SW480 (cell line): ENCODE measurements around the gene ADGRV1.

ENCODE experiments used
- DNase-seq: peaks from one replicate; pipeline ENCODE4 v3.0.0-alpha.2; 2016; ENCODE audit warnings: low spot score

ADGRV1 gene

DNA sequence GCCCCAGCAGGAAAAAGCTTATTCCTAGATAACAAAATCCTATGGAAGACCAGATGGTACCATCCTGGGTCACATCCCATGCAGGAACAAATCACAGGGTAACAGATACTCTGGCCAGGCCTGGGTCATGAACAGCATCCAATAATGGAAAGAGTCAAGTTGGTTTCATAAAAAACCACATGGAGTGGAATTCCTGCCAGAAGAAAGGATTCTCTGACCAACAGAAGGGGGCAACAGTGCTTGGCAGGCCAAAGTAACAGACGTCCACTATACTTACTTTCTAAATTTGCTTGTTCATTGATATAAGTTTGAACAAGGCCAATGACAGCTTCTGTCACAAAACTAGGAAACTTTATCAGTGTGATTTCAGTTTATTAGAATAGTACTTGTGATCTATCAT lies 551.0 kb downstream of the ADGRV1 start:
- no peak for DNase-seq

GRCh38 chr5:91110686-91111085 lies 552.1 kb downstream of the ADGRV1 start:
- no peak for DNase-seq

DNA sequence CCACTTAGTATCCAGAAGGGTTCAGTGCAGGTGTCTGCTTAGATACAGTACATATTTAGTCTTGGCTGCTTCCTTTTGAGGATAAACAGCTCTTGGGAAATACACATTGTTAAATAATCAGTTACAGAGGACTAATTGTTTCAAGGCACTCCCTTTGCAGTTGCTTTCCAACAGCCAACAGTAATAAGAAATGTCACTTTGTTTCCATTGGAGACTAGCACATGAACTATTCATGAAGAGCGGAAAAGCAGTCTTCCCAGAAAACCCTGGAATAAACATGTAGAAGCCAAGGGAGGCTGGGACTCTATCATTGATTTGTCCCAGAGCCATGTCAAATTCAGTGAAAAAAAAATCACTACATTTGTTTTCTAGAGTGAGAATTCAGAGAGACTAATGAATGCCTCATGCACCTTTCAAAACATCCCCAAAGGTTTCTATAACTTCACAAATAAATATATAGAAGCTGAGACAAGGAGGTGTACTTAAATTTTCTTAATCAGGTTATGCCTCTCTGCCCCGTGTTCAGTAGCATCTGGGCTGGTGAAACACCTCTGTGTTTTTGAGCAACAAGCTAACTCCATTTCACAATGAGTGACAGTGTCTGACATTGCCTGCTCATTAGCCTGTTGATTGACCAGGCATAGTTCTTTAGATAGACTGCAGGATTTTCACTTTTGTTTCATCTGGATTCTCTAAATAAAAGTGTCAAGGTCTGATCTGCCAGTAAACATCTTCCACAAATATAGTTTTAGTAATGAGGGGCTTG lies 553.1 kb downstream of the ADGRV1 start:
- DNase-seq = no peak

- DNase-seq = no peak
Observed at GRCh38 chr5:91114658-91115057, 556.1 kb downstream of the ADGRV1 start.

DNA sequence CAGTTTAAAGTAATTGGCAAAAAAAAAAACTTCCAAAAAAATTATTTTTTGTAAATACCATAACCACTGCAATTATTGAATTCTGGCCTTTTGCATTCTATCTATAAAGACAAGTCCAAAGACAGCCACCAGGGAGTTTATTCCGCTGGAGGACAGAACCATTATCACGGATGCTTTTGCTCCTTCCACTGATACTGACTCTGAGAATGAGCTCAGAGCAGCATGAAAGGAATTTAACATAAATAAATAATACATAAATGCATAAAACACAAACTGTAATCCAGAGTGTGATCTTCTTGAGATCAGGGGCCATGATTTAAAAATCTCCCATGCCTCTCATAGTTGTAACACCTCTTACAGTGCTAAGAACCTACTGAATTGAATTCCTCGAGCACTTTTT lies 559.8 kb downstream of the ADGRV1 start:
- no peak for DNase-seq

- DNase-seq = no peak
Observed at GRCh38 chr5:91118796-91119195, 560.2 kb downstream of the ADGRV1 start.

- no peak for DNase-seq
Observed at GRCh38 chr5:91119217-91119616, 560.6 kb downstream of the ADGRV1 start.

- DNase-seq = no peak
Observed at GRCh38 chr5:91119981-91120850, 561.6 kb downstream of the ADGRV1 start.

DNA sequence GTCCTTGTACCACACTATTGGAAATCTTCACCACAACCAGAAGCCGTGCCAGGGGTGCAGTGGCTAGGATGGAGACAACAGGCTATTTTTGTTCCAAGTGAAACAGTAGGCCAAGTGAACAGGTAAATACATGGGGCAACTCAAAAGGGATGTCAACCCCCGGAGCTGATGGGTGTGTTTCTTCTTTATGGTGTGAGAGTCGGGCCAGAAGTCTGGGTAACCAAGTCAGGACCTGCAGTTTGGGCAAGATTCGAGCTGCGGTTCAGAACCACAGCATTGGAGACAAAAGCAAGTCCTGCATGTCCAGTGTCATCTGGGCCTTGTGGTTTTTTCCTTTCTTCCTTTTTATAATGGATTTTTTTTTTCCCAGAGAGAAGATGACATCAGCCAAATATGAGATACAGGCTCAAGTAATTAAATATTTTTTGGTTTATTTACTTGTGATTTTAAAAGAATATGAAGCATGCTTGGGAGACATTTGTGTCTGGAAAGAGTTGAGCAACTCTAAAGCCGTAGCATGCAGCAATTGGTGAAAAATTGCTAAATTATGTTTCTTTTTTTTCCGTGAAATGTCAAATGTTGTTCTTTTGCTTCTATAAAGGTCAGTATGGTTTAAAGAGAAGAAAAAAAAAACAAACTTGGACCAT lies 562.9 kb downstream of the ADGRV1 start:
- no peak for DNase-seq

- DNase-seq = no peak
Observed at GRCh38 chr5:91122651-91123050, 564.1 kb downstream of the ADGRV1 start.

DNA sequence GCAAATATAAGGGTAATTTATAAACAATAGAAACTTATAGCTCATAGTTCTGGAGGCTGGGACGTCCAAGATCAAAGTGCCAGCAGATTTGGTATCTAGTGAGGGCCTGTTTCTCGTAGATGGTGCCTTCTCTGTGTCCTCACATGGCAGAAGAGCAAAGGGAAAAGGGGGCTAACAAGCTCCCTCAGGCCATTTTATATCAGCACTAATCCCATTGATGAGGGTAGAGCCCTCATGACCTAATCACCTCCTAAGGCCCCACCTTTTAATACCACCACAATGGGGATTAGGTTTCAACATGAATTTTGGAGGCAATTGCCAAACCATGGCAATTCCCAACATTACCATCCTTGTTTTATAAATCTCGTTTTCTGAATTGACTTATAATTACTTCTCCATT lies 564.7 kb downstream of the ADGRV1 start:
- no peak for DNase-seq

DNA sequence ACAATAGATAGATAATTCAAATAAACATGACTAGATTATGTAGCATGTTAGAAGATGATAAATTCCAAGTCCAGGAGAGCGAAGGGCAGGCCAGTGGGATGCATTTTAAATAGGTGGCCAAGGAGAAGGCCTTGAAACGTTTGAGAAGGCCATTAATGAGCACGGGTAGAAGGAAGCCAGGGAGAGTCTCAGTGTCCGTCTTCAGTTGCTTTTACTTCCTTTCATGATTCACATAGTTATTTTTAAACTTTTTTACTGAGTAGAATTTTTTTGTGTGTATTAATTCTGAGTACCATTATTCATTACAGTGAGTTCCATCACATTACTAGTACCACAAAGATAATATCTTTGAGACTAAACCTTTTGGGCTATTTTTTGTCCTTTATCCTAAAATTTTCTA lies 565.3 kb downstream of the ADGRV1 start:
- no peak for DNase-seq

GRCh38 chr5:91125916-91126315 lies 567.3 kb downstream of the ADGRV1 start:
- no peak for DNase-seq

DNA sequence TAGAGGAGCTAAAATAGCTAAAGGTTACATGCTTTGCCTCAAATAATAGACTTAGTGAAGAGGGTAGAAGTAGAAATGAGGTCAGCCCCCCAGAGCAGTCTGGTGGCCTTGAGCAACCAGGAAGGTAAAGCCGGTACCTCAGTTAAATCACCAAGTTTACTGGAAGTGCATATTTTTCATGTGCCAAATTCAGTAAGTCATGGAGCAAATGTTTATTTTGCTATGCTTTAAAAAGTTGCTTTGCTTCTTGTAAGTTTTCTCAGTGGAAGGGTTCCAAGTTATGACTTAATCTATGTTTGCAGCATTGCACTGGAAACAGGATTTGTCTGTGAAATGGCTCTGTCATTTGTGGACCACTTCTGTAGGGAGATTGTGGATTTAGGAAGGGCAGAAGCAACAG lies 567.9 kb downstream of the ADGRV1 start:
- no peak for DNase-seq

GRCh38 chr5:91126888-91127287 lies 568.3 kb downstream of the ADGRV1 start:
- no peak for DNase-seq

DNA sequence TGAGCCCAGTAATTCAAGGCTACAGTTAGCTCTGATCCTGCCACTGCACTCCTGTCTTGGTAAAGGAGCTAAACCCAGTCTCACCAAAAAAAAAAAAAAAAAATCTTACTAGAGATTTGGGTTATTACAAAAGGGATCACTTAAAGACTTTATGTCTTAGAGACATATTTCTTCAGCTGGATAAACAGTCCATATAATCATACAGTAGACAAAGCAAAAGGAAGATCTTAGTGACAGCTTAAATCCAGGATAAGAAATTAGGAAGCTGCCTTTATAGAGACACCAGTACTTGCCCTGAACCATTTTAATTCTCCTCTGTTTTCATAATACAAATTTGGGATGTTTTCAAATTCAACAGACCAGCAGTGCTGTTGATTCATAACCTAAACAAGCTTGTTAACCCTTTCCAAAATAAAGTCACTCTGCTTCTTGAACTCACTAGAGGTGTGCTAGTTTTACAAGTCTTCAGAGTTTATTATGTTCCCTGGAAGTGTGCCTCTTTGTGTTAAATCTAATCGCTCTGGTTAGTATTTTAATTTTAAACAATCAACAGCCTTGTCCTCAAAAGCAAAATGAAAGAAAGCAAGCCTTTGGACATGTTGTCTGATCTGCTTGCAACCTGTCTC lies 569.0 kb downstream of the ADGRV1 start:
- no peak for DNase-seq

DNA sequence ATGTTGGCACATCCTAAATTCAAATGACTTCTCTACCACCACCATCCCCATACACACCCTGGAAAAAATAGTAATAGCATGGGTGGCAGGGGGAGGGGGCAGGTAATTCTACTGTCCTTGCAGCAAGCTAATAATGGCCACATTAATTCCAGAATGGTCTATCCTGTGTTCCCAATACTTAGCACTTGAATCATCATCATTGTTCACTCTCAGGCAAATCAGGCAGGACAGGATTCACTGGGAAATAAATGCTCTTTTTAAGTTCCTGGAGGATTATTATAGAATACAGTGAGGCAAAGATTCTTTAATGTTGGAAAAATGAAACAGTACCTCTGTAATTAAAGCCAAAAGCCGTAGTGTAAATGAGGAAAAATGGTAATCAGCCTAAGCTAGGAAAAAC lies 570.0 kb downstream of the ADGRV1 start:
- DNase-seq = no peak

DNA sequence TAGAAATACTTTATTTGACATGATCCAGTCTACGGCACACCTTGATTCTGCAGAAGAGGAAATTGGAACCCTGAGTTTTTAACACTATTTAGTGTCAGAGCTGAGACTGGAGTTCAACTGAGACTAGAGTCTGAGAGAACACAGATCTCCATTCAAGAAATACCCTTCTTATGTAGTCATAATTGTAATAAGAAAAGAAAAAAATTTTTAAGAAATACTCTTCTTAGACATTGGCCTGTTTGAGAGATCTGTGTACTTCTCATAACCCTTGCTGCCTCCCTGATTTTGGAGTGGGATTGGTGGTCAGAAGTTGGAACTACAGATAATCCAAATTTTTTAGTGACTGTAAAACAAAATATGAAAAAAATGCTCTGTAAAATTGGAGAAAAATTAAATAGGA lies 571.2 kb downstream of the ADGRV1 start:
- DNase-seq = no peak

DNA sequence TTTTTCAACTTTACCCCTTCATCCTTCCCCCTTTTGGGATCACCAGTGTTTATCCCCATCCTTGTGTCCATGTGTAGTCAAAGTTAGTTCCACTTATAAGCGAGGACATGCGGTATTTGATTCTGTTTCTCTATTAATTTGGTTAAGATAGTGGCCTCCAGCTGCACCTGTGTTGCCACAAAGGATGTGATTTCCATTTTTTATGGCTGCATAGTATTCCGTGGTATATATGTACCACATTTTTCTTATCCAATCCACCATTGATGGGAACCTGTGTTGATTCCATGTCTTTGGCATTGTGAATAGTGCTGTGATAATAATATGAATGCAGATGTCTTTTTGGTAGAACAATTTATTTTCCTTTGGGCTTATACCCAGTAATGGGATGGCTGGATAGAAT lies 572.2 kb downstream of the ADGRV1 start:
- DNase-seq = no peak

DNA sequence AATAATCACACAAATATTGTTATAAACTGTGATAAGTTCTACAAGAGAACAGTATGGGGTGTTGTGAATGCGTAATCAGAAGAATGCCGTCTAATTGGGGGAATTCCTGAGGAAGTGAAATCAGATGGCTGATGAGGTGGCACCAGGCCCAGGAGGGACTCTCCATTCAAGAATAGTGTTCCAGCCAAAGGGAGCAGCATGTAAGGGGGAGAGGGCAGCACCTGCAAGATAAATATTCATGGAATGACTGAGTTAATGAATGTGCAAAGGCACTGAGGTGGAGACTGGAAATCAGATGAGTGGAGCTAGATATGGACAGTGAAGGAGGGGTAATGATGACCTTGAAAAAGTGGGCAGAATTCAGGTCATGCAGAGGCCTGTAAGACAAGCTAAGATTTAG lies 574.0 kb downstream of the ADGRV1 start:
- no peak for DNase-seq

- no peak for DNase-seq
Observed at GRCh38 chr5:91133183-91133582, 574.6 kb downstream of the ADGRV1 start.

DNA sequence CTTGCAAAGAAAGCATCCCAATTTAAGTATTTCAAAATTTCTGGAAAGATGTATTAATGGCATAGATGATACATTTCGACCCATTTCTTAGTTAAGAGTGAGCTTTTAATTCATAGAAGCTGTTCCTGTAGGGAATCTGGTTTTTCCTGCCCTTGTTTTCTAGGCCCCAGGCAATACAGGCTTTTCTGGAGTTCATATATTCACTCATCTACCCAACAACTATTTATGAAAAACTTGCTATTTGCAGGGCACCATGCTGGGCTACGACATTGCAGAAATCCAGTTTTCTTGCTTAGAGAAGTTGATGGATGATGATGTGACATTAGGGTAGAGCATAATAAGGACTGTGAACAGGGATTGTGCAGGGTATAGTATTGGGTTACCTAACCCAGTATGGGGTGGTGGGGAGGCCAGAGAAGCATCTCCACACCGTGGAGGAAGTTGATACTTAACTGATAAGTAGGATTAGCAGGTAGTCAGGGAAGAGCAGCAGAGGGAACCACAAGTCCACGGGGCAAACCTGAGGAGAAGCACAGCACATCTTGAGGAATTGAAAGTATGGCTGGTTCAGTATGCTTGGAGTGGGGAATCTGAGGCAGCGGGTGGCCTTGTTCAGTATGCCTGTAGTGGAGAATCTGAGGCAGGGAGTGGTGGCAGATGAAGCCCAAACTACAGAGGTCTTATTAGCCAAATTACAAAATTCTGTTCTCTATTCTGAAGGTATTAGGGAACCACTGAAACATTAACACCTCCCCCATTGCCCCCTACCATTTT lies 577.1 kb downstream of the ADGRV1 start:
- no peak for DNase-seq
